Skeletal muscle cell (primary cell): Measurements from ENCODE around the gene NELL1.

Experiments
- DNase-seq: peaks from one replicate; pipeline ENCODE4 v3.0.0-alpha.2; 2010; ENCODE audit warnings: low read depth
- H3K4me3 ChIP-seq: 2 replicates; pipeline ENCODE4 v1.5.1; 2011; ENCODE audit warnings: low read depth, mild to moderate bottlenecking, control low read depth, low read length, moderate library complexity

Gene NELL1

DNA sequence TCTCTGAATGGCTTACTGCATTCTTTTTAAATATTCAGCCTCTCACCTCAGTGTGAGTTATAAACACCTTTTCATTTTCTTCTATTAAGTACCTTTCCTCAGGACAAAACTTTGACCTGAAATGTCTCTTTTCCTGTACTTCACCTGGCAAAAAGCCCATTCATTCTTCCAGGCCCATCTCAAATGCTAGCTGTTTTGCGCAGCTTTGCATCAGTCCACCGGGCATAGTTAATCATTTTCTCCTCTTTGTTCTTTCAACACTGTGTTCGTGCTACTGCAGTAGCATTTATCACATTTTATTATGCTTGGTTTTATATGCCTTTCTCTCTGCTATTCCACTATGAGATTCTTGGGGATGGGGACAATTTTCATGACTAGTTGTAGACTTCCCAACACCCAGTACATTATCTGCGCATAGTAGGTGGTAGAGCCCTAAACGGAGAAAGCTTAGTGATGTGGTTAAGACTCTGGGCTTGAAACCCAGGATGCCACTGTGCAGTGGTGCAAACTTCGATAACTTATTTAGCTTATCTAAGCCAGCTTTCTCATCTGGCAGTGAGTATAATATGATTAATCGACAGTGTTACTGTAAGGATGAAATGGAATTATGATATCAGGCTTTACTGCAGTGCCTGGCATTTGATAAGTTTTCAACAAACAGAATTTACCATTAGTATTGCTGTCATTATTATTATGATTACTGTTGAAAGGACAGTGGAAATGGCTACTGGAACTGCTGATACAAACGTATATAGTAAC is 695.7 kb downstream of the NELL1 start:
- DNase-seq = no peak
- no peak overlapping the region for H3K4me3 ChIP-seq

DNA sequence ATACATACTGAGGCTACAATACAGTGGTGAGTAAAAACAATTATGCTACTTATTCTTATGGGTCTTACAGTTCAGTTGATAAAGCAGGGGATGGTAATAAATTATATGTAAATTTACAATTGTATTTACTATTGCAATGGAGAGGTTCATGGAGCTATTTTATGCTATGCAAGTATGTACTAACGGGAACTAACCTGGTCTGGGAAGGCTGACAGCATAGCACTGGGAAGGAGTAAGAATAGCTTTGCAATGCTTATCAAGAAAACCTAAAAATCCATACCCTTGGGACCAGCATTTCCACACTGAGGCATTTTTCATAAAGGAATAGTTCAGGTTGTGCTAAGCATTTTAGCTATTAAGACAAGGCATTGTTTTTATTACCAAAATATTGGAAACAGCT is 700.6 kb downstream of the NELL1 start:
- no peak overlapping the region for H3K4me3 ChIP-seq
- no peak for DNase-seq

DNA sequence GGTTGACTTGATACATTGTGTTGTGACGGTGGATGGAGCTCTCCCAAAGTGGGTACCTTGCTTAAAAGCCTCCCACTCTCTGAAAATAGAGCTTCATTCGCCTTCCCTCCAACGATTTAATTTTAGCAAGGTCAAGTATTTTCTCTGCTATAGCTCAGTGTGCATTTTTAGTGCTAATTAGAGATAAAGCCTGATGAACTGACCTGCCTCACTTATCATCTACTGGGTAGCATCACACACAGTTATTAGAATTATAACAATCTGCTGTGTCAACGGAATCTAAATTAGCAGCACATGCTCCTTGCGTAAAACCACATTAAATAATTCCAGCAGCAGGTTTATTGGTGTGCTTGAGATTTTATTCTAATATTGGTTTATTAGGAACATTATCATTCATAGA is 701.7 kb downstream of the NELL1 start:
- no peak for DNase-seq
- H3K4me3 ChIP-seq = no peak overlapping the region

DNA sequence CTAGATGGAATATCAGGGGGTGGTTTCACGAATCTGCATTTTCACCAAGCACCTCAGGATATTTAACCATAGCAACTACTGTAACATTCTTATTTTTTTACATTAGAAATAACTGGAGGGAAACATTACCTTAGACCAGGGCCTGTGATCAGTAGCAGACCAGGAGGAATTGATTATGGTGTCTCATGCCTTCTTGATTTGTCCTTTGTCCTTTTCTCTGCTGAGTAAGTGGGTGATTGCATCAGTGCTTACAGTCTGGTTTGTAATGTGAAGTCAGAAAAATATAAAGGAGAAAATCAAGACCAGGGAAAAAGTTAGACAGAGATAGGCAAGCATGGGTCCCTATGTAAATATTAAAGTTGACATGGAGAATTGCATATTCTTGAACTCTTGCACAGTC is 703.3 kb downstream of the NELL1 start:
- no peak for DNase-seq
- H3K4me3 ChIP-seq = no peak overlapping the region

DNA sequence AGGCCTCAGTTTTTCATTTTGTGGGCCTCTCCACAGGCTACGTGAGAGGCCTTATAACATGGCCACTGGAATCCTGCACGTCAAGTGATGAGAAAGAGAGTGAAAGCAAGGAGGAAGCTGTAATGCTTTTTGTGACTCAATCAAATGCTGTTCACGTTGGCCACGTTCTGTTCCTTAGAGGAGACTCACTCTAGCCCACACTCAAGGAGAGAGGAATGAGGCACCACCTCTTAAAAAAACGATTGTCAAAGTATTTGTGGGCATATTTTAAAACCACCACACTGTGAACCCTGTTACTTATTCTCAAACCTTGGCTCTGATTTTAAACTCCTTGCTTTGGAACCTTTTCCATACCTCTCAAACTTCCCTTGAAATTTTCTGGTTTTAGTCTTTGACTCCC is 705.0 kb downstream of the NELL1 start:
- no peak overlapping the region for H3K4me3 ChIP-seq
- DNase-seq = no peak

DNA sequence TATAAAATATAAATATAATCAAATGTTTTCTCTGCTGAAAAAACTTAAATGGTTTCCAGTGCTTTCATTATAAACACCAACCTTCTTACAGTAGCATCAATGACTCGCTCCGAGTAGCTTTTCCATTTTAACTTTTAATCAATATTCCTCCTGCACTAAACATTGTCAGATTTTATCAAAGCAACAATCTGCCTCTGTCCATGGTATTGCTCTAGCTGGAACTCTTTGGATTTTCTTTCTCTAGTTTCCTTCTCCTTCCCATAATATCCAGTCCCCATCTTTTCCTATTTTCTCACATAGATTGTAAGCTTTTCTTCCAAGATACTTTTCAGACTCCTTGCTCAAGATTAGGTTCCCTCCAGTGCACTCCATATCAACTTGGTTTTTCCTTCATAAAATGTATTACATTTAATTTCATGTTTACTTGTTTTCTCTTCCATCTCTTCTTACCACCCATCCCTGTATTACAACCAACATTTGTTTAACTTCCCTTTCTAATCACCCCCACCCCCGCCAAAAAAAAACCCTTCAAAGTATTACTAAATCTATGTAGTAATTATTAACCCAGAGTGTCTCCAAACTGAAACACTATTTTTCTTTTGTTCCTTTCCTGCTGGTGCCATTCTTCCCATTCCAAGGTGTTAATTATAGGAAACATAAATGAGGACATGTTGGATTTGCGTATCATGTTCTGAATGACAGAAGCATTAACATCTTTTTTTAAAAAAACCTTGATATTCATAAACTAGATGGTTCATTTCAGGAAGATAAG is 716.5 kb downstream of the NELL1 start:
- no peak overlapping the region for H3K4me3 ChIP-seq
- DNase-seq = no peak

DNA sequence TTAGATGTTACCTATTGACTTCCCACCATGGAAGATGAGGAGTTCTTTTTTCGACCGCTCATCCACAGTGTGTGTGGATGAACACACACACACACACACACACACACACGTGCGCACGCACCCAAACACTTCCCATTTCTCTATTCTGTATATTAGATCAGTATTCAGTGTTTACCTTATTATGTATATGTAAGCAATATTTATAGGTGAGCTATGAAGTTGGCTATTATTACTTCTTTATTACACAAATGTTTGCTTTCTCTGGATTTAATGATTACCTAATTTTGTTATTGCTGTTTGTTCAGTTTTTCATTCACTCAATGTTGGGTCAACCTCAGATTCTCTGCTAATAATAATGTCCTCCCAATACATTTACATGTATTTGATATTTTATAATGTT is 721.0 kb downstream of the NELL1 start:
- H3K4me3 ChIP-seq = no peak overlapping the region
- DNase-seq = no peak

DNA sequence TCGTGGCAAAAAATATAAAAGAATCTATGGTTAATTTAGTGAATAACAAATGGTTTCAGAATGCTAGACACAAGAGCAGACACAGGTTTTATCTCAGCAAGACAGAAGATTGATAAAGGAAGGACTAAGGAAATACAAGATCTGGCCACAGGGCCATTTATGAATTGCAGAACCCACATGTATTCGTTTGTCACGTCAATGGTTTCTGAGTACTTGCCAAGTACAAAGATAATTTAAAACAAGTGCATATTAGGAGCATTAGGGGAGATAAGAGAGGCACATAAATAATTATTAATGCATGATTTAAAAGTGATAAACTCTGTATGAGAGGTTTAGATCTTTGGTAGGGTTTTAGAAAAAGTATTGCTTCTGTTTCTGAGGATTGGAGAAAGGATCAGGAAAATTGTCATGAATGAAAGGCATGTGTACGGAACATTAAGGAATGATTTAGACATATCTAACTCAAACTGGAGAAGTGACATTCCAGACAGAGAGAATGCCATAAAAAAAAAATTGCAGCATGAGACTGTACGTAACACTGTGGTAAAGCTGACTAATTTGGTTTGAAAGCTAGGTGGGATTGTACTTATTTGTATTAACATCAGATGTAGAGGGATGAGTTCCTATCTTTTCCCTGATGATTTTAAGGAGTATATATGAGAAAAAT is 727.1 kb downstream of the NELL1 start:
- DNase-seq = no peak
- H3K4me3 ChIP-seq = no peak overlapping the region

DNA sequence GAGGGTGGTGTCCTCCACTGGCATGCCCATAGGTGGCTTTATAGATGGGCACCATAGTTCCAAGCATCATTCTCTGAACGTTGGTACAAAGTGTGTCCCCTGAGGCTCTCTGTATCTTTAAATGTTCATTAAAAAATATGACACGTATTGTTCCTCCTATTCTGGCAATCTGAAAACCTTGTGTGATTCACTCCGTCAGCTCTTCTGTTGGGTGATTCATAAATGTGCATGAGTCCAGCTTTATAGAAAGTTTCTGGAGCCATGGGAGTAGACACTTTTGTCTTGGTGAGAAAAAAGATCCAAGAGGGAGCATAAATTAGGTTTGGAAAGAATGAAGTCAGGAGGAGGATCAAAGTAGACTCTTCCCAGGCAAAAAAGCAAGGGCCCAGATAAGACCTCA is 728.8 kb downstream of the NELL1 start:
- no peak overlapping the region for H3K4me3 ChIP-seq
- DNase-seq = no peak

DNA sequence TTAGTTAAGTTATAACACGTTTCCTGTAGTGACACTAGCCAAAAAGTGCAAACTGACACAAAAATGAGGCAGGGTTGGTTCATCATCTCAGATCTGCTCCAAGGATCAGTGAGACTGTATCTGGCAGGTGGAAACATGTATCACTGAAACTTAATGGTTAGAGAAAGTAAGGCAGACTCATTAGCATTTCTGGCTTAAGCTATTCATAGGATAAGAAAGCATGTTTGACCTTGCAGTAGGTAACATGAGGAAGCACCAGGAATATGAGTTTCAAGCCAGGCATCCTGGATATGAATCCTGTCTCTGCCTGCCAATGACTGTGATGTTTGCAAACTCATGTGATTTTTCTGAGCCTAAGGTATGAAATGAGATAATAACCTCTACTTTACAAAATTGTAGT is 732.1 kb downstream of the NELL1 start:
- no peak overlapping the region for H3K4me3 ChIP-seq
- no peak for DNase-seq

DNA sequence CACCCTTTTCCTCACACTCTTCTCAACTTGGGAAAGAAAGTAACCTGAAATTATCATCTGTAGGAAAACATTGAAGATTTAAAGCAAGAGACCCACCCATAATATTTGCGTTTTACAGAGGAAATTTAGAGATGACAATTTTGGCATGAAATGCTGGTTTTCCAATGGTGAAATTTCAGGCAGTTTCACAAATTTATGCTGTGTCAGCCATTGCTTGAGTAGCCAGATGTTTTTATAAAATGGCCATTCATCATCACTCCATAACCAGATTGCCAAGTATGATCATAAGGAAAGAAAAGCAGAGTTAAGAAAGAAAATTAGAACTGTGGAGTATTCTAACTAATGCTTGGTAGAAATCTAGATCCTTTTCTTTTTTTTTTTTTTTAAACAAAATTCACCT is 732.9 kb downstream of the NELL1 start:
- no peak overlapping the region for H3K4me3 ChIP-seq

DNA sequence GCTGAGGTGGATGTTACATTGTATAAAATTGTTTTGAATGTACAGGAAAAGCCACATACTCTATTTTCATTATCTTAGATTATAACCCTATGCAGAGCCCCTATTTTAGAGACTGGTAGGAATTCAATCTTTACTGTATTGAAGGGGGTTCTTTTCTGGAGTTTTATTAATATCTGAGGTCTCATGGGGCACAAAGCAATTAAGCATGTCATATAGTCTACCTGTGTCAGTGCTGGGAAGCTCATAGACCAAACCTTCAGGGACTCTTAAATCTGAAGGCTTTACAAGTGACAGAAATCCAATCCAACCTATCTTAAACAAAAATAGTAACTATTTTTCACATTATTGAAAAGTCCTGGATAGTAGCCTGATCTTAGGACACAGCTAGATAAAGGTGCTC is 733.7 kb downstream of the NELL1 start:
- no peak for DNase-seq
- H3K4me3 ChIP-seq = no peak overlapping the region

More for the DNA sequence above, 732.9 kb downstream of the NELL1 start:
- no peak for DNase-seq

DNA sequence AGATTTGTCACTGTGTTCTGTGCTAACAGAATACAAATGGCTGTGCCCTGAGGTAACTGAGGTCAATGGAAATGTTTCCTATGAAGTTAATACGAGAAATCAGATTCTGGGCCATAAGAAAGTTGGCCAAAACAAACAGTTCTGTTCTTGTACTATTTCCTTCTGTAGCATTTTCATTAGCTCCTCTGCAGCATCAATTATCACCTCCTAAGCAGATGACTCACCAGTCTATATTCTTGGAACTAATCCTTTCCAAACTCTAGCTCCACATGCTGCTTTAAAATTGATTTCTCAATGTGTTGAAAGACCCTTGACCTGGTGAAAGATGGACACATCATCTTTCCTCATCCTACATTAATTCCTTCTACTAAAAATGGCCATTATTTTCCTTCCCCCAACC is 736.0 kb downstream of the NELL1 start:
- no peak for DNase-seq
- H3K4me3 ChIP-seq = no peak overlapping the region

DNA sequence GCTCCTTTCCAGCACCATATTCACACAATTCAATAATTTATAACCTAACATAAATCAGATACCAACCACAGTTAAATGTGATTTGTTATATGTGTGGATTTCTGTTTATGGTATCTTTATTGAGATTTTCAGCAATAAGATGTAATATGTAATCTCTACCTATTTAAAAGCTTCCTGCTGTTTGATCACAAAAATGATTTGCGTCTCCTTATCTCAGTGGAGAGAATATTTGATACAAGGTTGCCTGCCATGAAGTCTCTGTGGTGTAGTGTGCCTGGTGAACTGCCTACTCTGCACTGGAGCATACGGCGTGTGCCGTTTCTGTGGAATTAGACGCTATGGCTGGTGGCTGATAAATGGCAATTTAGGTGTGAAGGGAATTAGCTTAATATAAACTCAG is 741.1 kb downstream of the NELL1 start:
- no peak overlapping the region for H3K4me3 ChIP-seq
- DNase-seq = no peak

DNA sequence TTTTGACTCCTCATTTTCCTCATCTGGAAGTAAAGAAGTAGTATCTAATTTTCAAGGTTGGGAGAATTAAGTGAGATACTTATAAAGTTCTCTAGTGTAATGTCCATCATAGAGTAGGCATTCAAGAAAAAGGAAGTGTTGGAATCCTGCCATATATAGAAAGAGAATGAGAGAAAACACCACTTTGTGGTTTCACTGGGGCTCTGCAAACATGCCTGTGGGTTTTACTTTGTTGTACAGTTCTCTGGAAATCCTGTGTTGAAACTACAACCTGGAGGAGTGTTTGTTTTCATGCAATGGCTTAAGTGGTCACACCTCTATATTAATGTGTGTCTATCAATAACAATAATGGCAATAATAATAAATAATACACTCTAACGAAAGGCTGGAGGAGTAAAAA is 741.7 kb downstream of the NELL1 start:
- no peak for DNase-seq
- H3K4me3 ChIP-seq = no peak overlapping the region

DNA sequence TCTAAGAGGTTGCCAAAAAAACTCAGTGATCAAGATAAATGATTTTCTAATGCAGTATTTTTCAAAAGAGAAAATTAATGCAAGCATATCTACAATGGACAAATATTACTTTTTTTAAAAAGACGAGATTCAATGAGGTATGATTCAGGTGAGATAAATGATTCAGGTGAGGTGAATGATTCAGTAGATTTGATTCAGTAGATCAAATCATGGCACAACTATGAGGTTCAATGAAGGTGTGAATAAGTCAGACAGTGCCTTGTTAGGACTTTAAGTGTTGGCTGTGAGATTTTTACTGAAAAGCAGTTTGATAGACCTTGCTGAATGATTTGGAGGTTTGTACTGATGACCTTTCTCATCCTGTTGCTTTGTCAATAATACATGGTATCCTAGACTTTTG is 742.2 kb downstream of the NELL1 start:
- H3K4me3 ChIP-seq = no peak overlapping the region
- DNase-seq = no peak

DNA sequence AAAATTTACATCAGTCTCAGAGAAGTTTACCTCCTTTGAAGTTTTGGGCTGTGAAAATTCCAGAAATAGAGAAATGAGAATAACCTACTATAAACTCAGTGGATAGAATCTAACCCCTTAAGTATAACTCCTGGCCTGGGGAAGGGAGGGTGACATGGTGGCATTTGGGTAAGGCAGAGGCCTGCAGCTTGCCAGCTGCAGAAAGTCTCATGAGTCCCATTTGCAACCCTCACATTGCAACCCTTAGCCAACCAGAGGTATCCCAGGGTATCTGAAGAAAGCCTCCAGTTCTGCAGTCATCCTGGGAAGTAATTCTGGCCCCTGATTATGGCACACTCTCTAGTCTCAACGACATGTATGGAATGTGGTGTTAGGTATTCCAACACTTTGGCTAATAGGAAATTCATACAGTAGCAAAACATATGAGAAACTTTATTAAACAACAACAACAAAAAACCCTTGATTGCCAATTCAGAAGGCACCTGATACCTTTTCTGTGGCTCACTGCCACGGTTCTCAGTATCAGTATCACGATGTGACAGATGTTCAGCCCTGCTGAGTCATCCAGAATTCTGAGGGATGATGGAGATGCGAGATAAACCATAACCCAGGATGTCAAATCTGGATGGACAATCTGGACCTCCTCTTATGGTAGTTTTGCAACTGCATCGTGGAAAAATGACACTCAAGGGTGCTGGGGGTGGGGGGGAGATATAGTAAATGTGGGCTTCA is 743.4 kb downstream of the NELL1 start:
- no peak overlapping the region for H3K4me3 ChIP-seq
- DNase-seq = no peak

DNA sequence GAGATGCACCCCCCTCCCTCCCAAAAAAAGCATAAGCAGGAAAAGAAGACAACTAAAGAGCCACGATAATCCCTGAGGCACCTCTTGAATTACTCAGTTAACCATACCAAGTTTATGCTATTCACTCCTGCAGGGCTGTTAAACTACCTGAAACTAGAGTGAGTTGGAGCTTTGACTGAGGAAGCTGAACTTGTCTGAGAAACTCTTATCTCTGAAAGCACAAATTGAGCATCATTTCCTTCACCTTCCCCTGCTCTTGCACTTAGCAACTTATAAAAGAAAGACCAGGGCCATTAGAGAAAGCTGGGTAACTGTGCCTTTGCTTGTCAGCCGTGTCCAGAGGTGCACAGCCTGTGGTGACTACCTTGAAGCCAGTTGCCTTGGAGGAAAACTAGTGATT is 745.6 kb downstream of the NELL1 start:
- no peak overlapping the region for H3K4me3 ChIP-seq
- no peak for DNase-seq

DNA sequence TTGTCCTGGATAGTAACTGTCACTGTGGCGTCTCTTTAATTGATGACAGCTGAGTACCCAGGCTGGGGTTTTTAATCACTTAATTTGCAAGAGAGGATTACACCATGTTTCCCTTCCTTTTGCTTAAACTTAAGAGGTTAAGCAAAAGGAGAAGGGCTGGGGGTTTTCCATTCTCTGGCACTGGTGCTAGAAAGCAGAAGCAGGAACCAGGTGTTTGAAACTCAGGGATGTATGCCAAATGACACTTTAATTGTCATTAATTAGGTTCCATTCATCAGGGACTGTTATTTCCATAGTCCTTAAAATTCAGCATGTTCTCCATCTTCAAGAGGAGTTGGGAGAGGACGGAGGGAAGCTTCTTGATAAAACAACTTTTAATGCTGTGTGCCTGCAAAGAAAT is 746.2 kb downstream of the NELL1 start:
- no peak for DNase-seq
- no peak overlapping the region for H3K4me3 ChIP-seq

DNA sequence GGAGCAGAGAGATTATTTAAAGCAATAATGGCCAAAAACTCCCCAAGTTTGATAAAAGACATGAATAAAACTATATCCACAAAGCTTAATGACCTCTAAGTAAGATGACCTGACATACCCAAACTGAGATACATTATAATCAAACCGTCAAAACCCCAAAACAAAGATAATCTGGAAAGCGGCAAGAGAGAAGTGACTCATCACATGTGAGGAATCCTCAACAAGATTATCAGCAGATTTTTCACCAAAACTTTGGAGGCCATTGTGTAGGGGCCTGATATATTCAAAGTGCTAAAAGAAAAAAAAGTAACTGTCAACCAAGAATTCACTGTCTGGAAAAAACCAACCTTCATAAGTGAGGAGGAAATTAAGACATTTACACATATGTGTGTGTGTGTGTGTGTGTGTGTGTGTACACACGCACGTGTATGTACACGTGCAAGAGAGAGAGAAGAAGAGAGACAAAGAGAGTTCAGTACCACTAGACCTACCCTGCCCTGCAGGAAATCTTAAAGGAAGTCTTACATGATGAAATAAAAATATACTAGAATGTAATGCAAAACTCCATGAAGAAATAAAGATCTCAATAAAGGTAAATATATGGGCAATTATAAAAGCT is 752.4 kb downstream of the NELL1 start:
- no peak overlapping the region for H3K4me3 ChIP-seq
- no peak for DNase-seq
